ENCODE measurements around the gene CSMD2. TPM values are rescaled to one million over a fixed set of nuclear protein-coding genes. Genes with fewer than 3 reads are reported as not detected.

Gene CSMD2
- total and polyA plus RNA-seq, 2 of the 8 experiments (the other 6 are each of a cell fraction or from before 2014, with no cell fraction given), result 7.0 to 14.7 TPM

- no peak for TF ChIP-seq RBBP5 (IDR thresholded peaks at IDR 0.05; ENCODE audit: borderline replicate concordance, low read depth, low read length)
- no peak for TF ChIP-seq RAD21 (IDR thresholded peaks at IDR 0.05 in 1 of 2, conservative IDR thresholded peaks at IDR 0.05 in 1 of 2; ENCODE audit: low read depth in 2 of 2, low read length in 2 of 2)
- TF ChIP-seq FOSL1 (IDR thresholded peaks at IDR 0.05; ENCODE audit: insufficient read depth, low read depth, low read length), result no peak
- TF ChIP-seq HDAC2 (IDR thresholded peaks at IDR 0.05; ENCODE audit: borderline replicate concordance in 1 of 2, low read depth in 2 of 2, low read length in 2 of 2), result no peak
- TF ChIP-seq JUND (IDR thresholded peaks at IDR 0.05; ENCODE audit: low read length), result no peak
- TF ChIP-seq RFX5 (IDR thresholded peaks at IDR 0.05; ENCODE audit: borderline replicate concordance, low read depth, low read length), result no peak
- TF ChIP-seq TAF1 (IDR thresholded peaks at IDR 0.05; ENCODE audit: low read depth, low read length), result no peak
- no peak for TF ChIP-seq KDM4A (IDR thresholded peaks at IDR 0.05; ENCODE audit: low read depth, low read length, severe bottlenecking)
Measured at GRCh38 chr1:33618636-33619035, 546.4 kb downstream of the CSMD2 start (continued).
